GM19463 (cell line): ENCODE results near the gene PSTPIP2.
"Not testable (repeated sequence)": the region's sequence is repeated elsewhere in the genome, so short reads cannot be mapped to it uniquely, and the experiment has no call there.

ENCODE experiments used
- ATAC-seq: cut with Tn5 transposase; IDR thresholded peaks from one replicate; pipeline ENCODE4 v1.9.1; 2021; ENCODE audit warnings: mild to moderate bottlenecking, moderate library complexity; ENCODE audit not compliant: unreplicated experiment

Gene PSTPIP2

GRCh38 chr18:45992527-45992926 is 79.5 kb downstream of the PSTPIP2 start:
- not testable (repeated sequence) for ATAC-seq

GRCh38 chr18:45991788-45992187 is 80.3 kb downstream of the PSTPIP2 start:
- ATAC-seq: no peak

- ATAC-seq: no peak
Measured at GRCh38 chr18:45984546-45985235, 87.4 kb downstream of the PSTPIP2 start.

GRCh38 chr18:45981821-45982220 is 90.2 kb downstream of the PSTPIP2 start:
- no peak for ATAC-seq

- ATAC-seq: no peak
Measured at GRCh38 chr18:45980229-45980628, 91.8 kb downstream of the PSTPIP2 start.

- no peak for ATAC-seq
Measured at GRCh38 chr18:45978084-45978483, 94.0 kb downstream of the PSTPIP2 start.

- no peak for ATAC-seq
Measured at GRCh38 chr18:45976974-45977373, 95.1 kb downstream of the PSTPIP2 start.

- ATAC-seq: no peak
Measured at GRCh38 chr18:45976566-45976965, 95.5 kb downstream of the PSTPIP2 start.

GRCh38 chr18:45974088-45974536 is 97.9 kb downstream of the PSTPIP2 start:
- no peak for ATAC-seq

- ATAC-seq: peak; percentile 96
Measured at GRCh38 chr18:45967007-45967706, 104.9 kb downstream of the PSTPIP2 start, which contains the start of gene EPG5. Gene EPG5 (minus strand): TSS chr18:45967329. CDS start chr18:45967239, 90 bp downstream.

- ATAC-seq: not testable (repeated sequence)
Measured at GRCh38 chr18:45964913-45965312, 107.1 kb downstream of the PSTPIP2 start.

GRCh38 chr18:45962866-45963265 is 109.2 kb downstream of the PSTPIP2 start:
- no peak for ATAC-seq

- no peak for ATAC-seq
Measured at GRCh38 chr18:45962461-45962860, 109.6 kb downstream of the PSTPIP2 start.

- ATAC-seq: not testable (repeated sequence)
Measured at GRCh38 chr18:45959484-45959883, 112.6 kb downstream of the PSTPIP2 start.

- ATAC-seq: no peak
Measured at GRCh38 chr18:45958730-45959129, 113.3 kb downstream of the PSTPIP2 start.

GRCh38 chr18:45958027-45958426 is 114.0 kb downstream of the PSTPIP2 start:
- no peak for ATAC-seq

- no peak for ATAC-seq
Measured at GRCh38 chr18:45957100-45957499, 115.0 kb downstream of the PSTPIP2 start.

- ATAC-seq: no peak
Measured at GRCh38 chr18:45954070-45954934, 117.8 kb downstream of the PSTPIP2 start.

- ATAC-seq: no peak
Measured at GRCh38 chr18:45951016-45951714, 120.9 kb downstream of the PSTPIP2 start.

GRCh38 chr18:45945669-45946068 is 126.4 kb downstream of the PSTPIP2 start:
- no peak for ATAC-seq

- no peak for ATAC-seq
Measured at GRCh38 chr18:45940724-45941123, 131.3 kb downstream of the PSTPIP2 start.
